Lower leg skin (tissue), 3 donors: Measurements from ENCODE around the gene MEF2C.

Experiments used
- POLR2A ChIP-seq, 2 donors: fragments of 450-650 bp; IDR thresholded peaks; one replicate each; pipeline ENCODE4 v1.6.1; 2016 to 2017; ENCODE audit warnings: antibody characterized with exemption in 2 of 2, mild to moderate bottlenecking in 1 of 2, moderate library complexity in 1 of 2
- TF ChIP-seq, protein P1 (sequence below), 3 donors: fragments of 450-650 bp; IDR thresholded peaks; one replicate each; pipeline ENCODE4 v1.5.1; 2016; ENCODE audit warnings: antibody characterized with exemption in 3 of 3, mild to moderate bottlenecking in 3 of 3, moderate library complexity in 2 of 3

DNA sequence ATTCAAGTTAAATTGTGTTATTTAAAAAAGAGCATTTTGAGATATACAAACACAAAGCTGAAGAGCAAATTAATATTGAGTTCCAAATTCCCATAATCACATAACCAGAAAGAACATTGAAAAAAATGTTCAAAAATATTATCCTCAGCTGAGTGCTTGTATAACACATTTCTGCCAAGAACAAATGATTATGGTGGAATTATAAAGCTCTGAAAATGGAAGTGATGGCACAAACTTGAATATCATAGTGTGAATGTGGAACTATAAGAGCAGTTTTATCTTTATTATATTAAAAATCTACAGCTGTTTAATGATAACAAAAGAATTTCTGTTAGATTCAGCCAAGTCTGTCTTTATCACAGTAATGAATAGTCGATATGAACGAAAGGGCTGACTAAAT is 117.8 kb downstream of the MEF2C start:
- TF ChIP-seq, protein P1, sequence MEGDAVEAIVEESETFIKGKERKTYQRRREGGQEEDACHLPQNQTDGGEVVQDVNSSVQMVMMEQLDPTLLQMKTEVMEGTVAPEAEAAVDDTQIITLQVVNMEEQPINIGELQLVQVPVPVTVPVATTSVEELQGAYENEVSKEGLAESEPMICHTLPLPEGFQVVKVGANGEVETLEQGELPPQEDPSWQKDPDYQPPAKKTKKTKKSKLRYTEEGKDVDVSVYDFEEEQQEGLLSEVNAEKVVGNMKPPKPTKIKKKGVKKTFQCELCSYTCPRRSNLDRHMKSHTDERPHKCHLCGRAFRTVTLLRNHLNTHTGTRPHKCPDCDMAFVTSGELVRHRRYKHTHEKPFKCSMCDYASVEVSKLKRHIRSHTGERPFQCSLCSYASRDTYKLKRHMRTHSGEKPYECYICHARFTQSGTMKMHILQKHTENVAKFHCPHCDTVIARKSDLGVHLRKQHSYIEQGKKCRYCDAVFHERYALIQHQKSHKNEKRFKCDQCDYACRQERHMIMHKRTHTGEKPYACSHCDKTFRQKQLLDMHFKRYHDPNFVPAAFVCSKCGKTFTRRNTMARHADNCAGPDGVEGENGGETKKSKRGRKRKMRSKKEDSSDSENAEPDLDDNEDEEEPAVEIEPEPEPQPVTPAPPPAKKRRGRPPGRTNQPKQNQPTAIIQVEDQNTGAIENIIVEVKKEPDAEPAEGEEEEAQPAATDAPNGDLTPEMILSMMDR (IDR thresholded peaks at IDR 0.05): no peak
- TF ChIP-seq POLR2A (IDR thresholded peaks at IDR 0.05): no peak
